Testis (tissue), 2 donors: ENCODE results near the gene TAF1B.

ENCODE experiments used
- CTCF ChIP-seq, 3 experiments: fragments of 450-650 bp in 2 of 3; fragments of 200-600 bp in 1 of 3; sonication (generic) in 1 of 3; IDR thresholded peaks; one replicate each; pipeline ENCODE4 v1.5.1; 2016 to 2019; ENCODE audit warnings: antibody characterized with exemption in 3 of 3, mild to moderate bottlenecking in 2 of 3, moderate library complexity in 1 of 3
- POLR2A ChIP-seq: fragments of 450-650 bp; IDR thresholded peaks from one replicate; pipeline ENCODE4 v1.6.1; 2017; ENCODE audit warnings: antibody characterized with exemption, mild to moderate bottlenecking, moderate library complexity

DNA sequence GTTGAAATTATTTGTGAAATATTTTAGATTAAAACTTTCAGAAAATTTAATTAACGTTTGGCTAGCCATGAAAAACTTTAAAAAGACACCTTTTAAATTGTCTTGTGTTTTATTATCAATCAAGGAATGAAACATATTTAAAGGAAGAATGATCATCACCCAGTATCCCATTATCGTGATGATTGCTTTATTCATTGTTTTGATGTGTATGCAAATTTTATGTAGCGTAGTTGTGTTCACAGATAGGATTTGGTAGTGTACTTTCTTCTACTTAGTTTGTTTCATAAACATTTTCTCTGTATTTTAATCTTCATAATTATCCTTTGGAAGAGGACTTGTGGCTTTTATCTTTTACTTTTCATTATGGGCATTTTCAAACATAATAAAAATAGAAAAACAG lies 116.0 kb downstream of the TAF1B start:
- TF ChIP-seq CTCF (IDR thresholded peaks at IDR 0.05) (no peak), POLR2A (no peak)
